Calu3 (cell line): ENCODE results near the gene STK38. TPM values are rescaled to one million over a fixed set of nuclear protein-coding genes. Genes with fewer than 3 reads are reported as not detected.

Source experiments
- BruUV-seq: library from RNA; stranded (reverse); fragments of 400-500 nt; replicated peaks from 2 replicates; lab custom pipeline; 2021; lab: Mats Ljungman, UMichigan
- CTCF ChIA-PET: fragments of 300-600 bp; sonication (Branson Sonifier 250); formaldehyde crosslinking; loops from one replicate; lab custom pipeline; 2022; ENCODE audit warnings: antibody characterized with exemption; lab: Charles Lee
- DNase-seq: peaks from one replicate; pipeline ENCODE4 v3.0.0; 2022
- H3K27ac Mint-ChIP-seq: one replicate; pipeline ENCODE4 v1.8.0; 2022; ENCODE audit warnings: mixed read lengths; ENCODE audit not compliant: unreplicated experiment
- H3K27me3 Mint-ChIP-seq: one replicate; pipeline ENCODE4 v1.8.0; 2022; ENCODE audit warnings: mixed read lengths; ENCODE audit not compliant: unreplicated experiment
- H3K36me3 Mint-ChIP-seq: one replicate; pipeline ENCODE4 v1.8.0; 2022; ENCODE audit warnings: mild to moderate bottlenecking, moderate library complexity, mixed read lengths; ENCODE audit not compliant: insufficient read depth, unreplicated experiment
- H3K4me1 Mint-ChIP-seq: one replicate; pipeline ENCODE4 v1.8.0; 2022; ENCODE audit warnings: mild to moderate bottlenecking, low read depth, mixed read lengths; ENCODE audit not compliant: unreplicated experiment
- H3K4me3 Mint-ChIP-seq: one replicate; pipeline ENCODE4 v1.8.0; 2022; ENCODE audit warnings: mild to moderate bottlenecking, low read depth, moderate library complexity, mixed read lengths; ENCODE audit not compliant: unreplicated experiment
- H3K9me3 Mint-ChIP-seq: one replicate; pipeline ENCODE4 v1.8.0; 2022; ENCODE audit warnings: low read depth, mixed read lengths; ENCODE audit not compliant: unreplicated experiment
- CTCF ChIP-seq: fragments of 200-600 bp; IDR thresholded peaks from one replicate; pipeline ENCODE4 v1.8.0; 2022; ENCODE audit warnings: antibody characterized with exemption; ENCODE audit not compliant: unreplicated experiment
- intact Hi-C: fragments of 100-400 bp; cut with micrococcal nuclease; formaldehyde crosslinking; loops from one replicate; pipeline ENCODE4 v1.10.0; 2022; ENCODE audit not compliant: unreplicated experiment
- total RNA-seq: library from RNA; stranded (reverse); gene quantifications from 2 replicates; pipeline ENCODE4 v1.2.3, GENCODE V29; 2022

Gene STK38
- total RNA-seq, 1 experiment from 2014 or later: 70.3 TPM

GRCh38 chr6:36479256-36479655 lies 68.0 kb downstream of the STK38 start:
- BruUV-seq: no TSS peak
- no peaks in the 10 kb centered on the region for H3K9me3 Mint-ChIP-seq
- no peak overlapping the region for H3K4me3 Mint-ChIP-seq
- CTCF ChIA-PET: interaction anchor here (0.6 to 1.1 kb wide), 2 partner anchors 21 to 78 kb away, joined by 3 to 5 read pairs; no protein-coding TSS in a partner anchor
- intact Hi-C loops: no loop called here
- no peak overlapping the region for H3K27ac Mint-ChIP-seq
- no peaks in the 10 kb centered on the region for H3K27me3 Mint-ChIP-seq
- no peak for TF ChIP-seq CTCF
- H3K36me3 Mint-ChIP-seq: peaks cover 34% of the 10 kb centered on the region
- H3K4me1 Mint-ChIP-seq: no peaks in the 10 kb centered on the region
- DNase-seq: no peak

GRCh38 chr6:36478051-36478526 lies 69.2 kb downstream of the STK38 start:
- H3K36me3 Mint-ChIP-seq: peaks cover 27% of the 10 kb centered on the region
- no peaks in the 10 kb centered on the region for H3K9me3 Mint-ChIP-seq
- no peak for DNase-seq
- H3K4me3 Mint-ChIP-seq: no peak overlapping the region
- H3K27me3 Mint-ChIP-seq: no peaks in the 10 kb centered on the region
- H3K4me1 Mint-ChIP-seq: no peaks in the 10 kb centered on the region
- CTCF ChIA-PET: interaction anchor here (0.7 kb wide), 1 partner anchor 146 kb away, joined by 3 read pairs; no protein-coding TSS in a partner anchor
- TF ChIP-seq CTCF: no peak
- BruUV-seq: no TSS peak
- intact Hi-C loops: no loop called here
- no peak overlapping the region for H3K27ac Mint-ChIP-seq

GRCh38 chr6:36469946-36470345 lies 77.3 kb downstream of the STK38 start:
- TF ChIP-seq CTCF: no peak
- Mint-ChIP-seq H3K4me1 (peaks cover 7% of the 10 kb centered on the region), H3K27me3 (no peaks in the 10 kb centered on the region), H3K4me3 (no peak overlapping the region), H3K9me3 (no peaks in the 10 kb centered on the region), H3K36me3 (peaks cover 30% of the 10 kb centered on the region), H3K27ac (no peak overlapping the region)
- no TSS peak for BruUV-seq
- CTCF ChIA-PET: interaction anchor here (1.1 kb wide), 1 partner anchor 47 kb away, joined by 3 read pairs; no protein-coding TSS in a partner anchor
- intact Hi-C loops: no loop called here
- no peak for DNase-seq

- no peak overlapping the region for H3K27ac Mint-ChIP-seq
- intact Hi-C loops: no loop called here
- DNase-seq: no peak
- H3K4me3 Mint-ChIP-seq: no peak overlapping the region
- no peaks in the 10 kb centered on the region for H3K9me3 Mint-ChIP-seq
- H3K4me1 Mint-ChIP-seq: peaks cover 7% of the 10 kb centered on the region
- CTCF ChIA-PET: interaction anchor here (1.1 kb wide), 1 partner anchor 46 kb away, joined by 3 read pairs; no protein-coding TSS in a partner anchor
- BruUV-seq: no TSS peak
- TF ChIP-seq CTCF: no peak
- no peaks in the 10 kb centered on the region for H3K27me3 Mint-ChIP-seq
- peaks cover 24% of the 10 kb centered on the region for H3K36me3 Mint-ChIP-seq
Observed at GRCh38 chr6:36469148-36469661, 78.1 kb downstream of the STK38 start.
